ENCODE measurements around the gene ABHD17C. TPM values are rescaled to one million over a fixed set of nuclear protein-coding genes. Genes with fewer than 3 reads are reported as not detected.

Gene ABHD17C
- 27.7 to 32.5 TPM (median 29.0 TPM) in 5 replicates for total RNA-seq (2022; extraction: Qiagen RNA extraction)

DNA sequence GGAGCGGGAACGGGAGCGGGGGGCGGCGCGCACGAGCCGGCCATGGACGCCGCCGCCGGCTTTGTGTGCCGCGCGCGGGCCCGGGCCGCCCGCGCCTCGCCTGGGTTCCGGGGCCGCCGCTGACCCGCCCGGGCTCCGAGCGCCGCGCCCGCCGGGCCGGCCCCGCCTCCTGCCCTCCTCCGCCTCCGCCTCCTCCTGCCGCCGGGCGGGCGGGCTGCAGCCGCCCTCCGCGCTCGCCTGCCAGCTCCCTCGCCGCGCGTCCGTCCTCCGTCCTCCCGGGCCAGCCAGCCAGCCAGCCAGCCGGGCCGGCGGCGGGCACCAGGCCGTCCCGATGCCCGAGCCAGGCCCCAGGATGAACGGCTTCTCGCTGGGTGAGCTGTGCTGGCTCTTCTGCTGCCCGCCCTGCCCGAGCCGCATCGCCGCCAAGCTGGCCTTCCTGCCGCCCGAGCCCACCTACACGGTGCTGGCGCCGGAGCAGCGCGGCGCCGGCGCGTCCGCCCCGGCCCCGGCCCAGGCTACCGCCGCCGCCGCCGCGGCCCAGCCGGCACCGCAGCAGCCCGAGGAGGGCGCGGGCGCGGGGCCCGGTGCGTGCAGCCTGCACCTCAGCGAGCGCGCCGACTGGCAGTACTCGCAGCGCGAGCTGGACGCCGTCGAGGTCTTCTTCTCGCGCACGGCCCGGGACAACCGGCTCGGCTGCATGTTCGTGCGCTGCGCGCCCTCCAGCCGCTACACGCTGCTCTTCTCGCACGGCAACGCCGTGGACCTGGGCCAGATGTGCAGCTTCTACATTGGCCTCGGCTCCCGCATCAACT lies at the start of gene ABHD17C:
ABHD17C (plus strand) TSS at position 212 of the 812 bp plus-strand sequence; CDS start at position 332, 120 bp downstream.

GRCh38 chr15:80778964-80779657 lies 84.0 kb downstream of the ABHD17C start, which contains the start of gene CEMIP:
Gene CEMIP (plus strand): TSS chr15:80779370. CDS start chr15:80873880, 94,510 bp downstream.

Other genes with a start within 250 kb of the ABHD17C start
- 0.82 to 2.0 TPM (median 1.2 TPM) in 5 replicates for gene CEMIP, start 84.1 kb downstream of the ABHD17C start, total RNA-seq (2022; extraction: Qiagen RNA extraction)

Data from A549 treated with Mapracorat at 1 μM for 4 hours (cell line).